Urothelium cell line (cell line): ENCODE data around the gene HMSD.
A peak's percentile ranks its signal among the peaks of the same experiment; 100 is the strongest.

Experiments used
- DNase-seq: peaks from one replicate; pipeline ENCODE4 v3.0.0; 2011; ENCODE audit warnings: low spot score, mixed read lengths
- FAIRE-seq: peaks from 2 replicates; lab custom pipeline; 2011; peaks lifted over from hg19 to GRCh38; lab: Jason Lieb, UNC

Gene HMSD

DNA sequence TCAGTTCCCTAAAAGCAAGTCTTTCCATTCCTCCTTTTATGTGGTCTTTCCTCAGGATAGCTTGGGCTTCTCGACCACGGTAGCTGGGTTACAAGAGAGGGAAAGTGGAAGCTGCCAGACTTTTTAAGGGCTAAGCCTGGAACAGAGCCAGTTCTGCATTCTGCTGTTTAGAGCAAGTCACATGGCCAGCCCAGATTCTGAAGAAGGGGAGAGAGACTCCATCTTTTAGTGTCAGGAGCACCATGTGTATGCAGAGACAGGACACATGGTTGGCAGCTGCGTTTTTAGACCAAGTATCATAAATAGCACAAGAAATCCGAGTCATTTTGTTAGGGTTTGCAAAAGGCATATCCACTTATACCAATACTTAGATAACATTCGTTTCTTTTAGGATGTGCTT lies 4.7 kb downstream of the HMSD start:
- FAIRE-seq: no peak
- no peak for DNase-seq

DNA sequence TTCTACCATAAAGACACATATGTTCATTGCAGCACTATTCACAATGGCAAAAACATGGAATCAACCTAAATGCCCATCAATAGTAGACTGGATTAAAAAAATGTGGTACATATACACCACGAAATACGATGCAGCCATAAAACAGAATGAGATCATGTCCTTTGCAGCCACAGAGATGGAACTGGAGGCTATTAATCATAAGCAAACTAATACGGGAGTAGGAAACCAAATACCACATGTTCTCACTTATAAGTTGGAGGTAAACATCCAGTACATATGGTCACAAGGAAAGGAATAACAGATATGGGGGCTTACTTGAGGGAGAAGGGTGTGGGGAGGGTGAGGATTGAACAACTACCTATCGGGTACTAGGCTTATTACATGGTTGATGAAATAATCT lies 7.7 kb downstream of the HMSD start:
- FAIRE-seq: no peak

DNA sequence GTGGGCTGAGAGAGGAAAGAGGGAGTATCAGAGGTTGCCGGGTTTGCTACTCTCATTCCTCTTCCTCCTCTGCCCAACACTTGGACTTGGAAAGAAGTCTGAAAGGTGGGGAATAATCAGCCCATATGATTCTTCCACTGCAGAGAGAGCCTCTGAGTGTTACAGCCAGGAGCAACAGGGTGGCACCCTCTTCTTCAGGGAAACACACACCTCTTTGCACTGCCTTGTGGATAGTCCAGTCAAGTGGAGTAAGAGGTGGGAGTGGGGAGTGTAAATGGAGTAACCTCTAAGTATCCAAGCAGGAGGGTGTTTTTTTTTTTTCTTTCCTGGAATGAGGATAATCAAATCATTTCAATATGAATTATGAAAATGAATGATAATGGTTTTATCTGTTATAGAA lies 11.8 kb downstream of the HMSD start:
- FAIRE-seq (no peak), DNase-seq (no peak)

More for the DNA sequence above, 7.7 kb downstream of the HMSD start:
- no peak for DNase-seq

DNA sequence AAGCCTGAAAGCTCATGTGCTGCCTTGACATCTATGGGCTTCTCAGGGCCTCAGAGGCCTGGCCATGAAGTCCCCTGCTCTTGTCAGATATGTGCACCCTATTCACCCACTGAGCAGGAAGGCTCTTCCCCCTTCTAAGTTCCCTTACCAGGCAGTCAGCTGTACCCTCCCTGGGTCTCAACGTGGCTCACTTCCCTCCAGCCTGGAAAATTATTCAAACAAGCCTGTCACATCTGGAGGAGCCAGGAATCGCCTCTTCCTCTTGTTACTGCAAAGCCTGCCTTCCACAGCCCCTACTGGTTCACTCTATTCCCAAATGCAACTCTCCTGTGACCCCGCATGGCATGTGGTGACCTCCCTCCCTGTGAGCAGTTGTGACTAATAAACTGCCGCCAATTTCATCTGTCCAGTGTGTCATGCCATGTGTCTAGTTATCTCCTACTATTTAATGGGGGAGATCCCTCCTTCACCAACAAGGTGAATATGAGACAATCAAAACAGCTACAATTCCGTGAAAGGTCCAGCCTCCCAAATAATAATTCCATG lies 12.4 kb downstream of the HMSD start:
- no peak for DNase-seq
- FAIRE-seq: no peak

DNA sequence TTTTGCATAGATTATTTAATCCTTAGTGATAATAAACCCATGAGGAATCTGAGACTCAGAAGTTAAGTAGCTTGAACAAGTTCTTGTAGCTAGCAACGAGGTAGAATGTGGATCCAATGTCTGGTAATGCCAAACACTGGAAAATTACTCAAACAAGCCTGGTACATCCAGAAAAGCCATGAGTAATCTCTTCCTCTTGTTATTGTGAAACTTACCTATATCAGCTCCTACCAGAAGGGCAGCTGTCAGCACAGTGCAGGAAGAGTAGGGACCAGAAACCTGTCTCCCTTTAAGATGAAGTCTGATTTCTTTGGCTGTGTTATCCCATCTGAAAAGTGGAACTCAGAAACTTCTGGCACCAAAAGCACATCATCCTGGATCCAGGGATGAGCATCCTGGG lies 13.0 kb downstream of the HMSD start:
- FAIRE-seq: no peak
- DNase-seq: no peak

DNA sequence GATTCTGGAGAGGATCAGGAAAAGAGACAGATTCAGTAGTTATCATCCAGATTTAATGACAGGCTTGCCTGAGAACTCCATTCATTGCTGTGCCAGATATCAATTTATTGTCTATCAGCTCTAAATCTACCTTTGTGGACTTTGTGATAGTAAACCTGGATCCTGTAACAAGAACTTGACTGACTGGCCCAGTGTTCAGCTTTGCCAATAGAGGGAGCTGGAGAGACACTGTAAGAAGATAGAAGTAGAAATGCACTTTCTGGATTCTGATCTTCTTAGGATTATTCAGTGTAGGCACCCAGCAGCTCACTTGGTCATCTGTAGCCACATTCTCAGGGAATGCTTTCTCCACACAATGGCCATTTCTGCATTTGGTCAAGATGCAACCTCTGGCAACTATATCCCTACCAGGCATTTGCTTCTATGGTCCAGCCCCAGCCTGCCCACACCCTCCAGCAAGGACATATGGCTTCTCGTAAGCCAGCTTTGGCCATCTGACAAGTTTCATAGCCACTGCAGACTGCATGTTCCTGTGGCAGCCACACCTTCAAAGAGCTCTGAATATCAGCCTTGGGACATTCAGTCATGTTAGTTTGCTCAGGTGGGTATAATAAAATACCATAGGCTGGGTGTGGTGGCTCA lies 14.6 kb downstream of the HMSD start:
- DNase-seq: peak; percentile 13
- no peak for FAIRE-seq

DNA sequence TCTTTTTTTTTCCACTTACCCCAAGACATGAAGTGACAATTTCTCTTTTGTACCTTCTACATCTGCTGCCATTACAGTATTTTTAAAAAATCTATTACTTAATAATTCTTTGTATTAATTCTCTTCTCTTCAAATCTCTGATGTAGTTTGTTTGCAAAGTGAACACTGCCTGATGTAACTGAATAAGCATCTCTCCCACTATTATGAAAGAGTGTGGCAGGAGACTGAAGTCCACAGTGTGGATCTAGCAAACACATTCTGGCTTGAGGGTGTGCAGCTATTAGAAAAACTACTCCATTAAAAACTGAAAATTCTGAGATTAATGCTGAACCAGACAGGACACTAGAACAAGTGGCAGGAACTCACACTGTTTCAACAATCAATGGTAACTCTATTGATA lies 15.8 kb downstream of the HMSD start:
- DNase-seq (no peak), FAIRE-seq (no peak)

DNA sequence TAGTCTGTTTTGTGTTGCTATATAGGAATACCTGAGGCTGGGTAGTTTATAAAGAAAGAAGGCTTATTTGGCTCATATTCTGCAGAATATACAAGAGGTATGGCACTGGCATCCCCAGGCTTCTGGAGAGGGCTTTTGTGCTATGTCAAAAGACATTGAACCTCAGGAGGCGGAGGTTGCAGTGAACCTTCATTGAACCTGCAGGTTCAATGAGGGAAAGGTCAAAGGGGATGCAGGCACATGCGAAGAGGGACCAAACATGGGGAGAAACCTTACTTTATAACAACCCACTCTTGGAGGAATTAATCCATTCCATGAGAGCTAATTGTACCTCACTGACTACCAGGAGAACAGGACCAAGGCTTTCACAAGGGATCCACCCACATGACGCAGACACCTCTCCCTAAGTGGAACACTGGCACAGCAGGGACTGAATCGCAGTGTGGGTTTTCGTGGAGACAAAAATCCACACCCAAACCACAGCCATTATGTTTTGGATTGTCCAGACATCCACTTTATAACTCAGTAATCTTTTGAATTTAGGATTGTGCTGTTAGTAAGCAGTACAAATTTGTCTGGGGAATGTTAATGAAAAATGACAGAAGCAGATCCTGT lies 16.7 kb downstream of the HMSD start:
- DNase-seq: no peak
- no peak for FAIRE-seq

DNA sequence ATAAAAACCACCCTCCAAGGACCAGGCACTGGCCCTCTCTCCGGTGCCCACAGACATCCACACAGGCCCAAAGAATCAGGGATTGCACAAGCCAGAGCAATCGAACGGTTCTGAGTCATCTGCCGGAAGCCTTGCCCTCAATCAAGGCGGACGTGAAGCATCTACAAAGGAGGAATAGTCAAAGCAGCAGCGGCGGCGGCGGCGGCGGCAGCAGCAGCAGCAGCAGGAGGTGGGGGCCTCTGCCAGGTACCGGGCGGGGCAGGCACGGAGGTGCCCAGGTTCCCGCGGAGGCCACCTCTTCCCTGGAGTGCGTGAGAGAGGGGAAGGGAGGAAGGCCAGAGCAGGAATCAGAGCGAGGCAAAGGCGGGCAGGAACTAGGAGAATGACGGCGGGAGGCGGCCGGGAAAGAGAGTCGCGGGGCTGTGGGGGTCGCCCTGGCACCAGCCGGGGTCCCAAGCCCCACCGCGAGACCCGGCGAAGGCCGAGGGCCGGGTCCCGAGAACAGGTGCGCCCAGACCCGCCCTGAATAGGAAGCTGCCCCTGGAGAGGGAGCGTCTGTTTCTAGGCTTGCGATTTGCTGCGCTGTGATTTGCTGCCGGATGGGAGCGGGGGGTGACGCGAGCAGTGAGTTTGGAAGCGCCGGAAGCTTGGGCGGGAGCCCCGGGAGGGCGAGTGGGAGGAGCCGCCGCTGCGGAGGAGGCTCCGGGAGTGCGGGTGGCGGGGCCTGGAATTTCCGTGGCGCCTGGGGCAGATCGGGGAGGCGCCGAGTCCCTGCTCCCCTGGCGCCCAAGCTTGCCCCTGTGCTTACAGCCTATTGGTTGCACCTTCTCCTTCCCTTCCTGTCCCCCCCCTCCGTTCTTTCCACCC lies 21.1 kb downstream of the HMSD start, which contains the start of gene SERPINB8:
Gene SERPINB8, plus strand, starts transcription at position 140 of the 867 bp plus-strand sequence. CDS start 8,228 bp downstream, outside the sequence.
- FAIRE-seq (no peak), DNase-seq (peak; percentile 87)

DNA sequence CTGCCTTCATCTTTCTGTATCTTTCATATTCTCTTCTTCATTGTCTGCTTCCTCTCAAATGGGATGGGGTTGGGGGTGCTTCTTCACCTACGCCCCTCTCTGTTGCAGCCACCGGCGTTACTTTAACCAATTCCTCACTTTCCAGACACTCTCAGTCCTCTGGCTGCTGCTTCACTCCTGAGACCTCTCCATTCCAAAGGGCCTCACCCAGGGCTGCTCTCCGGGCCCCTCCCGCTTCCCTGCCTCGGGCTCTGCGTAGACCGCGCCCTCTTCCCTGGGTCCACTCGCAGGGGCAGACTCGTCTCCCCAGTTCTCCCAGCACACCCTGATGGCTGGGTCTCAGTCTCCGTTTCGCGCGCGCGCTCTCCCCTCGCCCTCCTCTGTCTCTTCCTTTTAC lies 21.7 kb downstream of the HMSD start:
- DNase-seq (peak; percentile 51), FAIRE-seq (no peak)

DNA sequence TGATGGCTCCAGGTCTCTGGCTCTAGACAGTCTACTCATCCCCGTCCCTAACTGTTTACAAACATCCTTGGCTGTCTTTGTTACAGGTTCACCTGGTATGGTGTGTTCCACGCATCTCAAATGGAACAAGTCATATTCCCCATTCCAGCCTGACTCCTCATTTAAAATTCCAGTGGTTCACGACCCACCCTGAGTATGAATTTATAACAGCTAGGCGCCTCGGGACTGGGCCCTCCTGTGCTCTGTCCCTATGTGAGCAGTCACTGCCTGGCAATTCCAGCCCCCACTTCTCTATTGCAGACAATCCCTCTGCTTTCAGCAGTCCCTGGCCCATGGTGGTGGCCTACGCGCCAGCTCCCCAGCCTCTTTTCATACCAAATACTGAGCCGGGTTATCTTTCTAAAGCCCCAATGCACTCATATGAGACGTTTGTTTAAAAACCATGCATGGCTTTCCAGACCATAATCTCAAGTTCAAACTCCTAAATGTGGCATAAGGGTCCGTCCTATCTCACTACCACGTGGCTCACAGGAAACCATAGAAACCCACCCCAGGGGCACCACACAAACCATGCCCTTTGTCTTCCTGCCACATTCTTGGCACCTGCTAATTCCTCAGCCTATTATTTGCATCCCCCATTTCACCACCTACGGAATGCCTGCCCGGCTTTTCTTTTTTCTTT lies 22.4 kb downstream of the HMSD start:
- FAIRE-seq (no peak), DNase-seq (no peak)

DNA sequence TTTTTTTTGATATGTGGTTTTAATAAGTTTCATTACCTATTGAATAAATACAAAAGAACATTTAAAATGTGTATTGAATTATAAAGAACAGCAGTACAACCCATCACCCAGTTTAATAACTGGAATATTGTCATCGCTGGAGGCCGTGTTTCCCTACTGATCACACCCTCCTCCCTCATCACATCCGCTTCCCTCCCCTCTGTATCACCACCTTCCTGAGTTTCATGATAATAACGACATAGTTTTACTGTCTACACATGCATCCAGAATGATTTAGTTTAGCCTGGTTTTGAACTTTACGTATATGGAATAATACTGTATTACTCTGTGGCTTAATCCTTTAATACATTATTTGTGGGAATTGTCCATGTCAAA lies 22.9 kb downstream of the HMSD start:
- no peak for DNase-seq
- FAIRE-seq: no peak

DNA sequence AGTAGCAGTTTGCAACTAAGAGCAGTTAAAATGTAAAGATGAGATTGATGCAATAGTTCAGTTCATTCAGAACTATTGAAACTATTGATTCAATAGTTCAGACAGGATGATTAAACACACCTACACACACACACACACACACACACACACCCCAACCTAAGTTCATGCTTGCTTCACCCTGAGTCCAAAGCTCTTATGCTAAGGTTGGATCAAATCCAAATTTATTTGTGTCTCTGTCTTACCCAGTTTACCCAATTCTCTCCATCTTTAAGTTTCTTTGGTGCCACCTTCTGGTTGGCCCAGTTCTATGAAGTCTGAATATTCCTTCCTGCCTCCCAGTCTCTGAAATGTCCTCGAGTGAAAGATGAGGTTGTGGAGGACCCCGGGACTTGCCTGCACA lies 25.9 kb downstream of the HMSD start:
- DNase-seq: peak; percentile 7

DNA sequence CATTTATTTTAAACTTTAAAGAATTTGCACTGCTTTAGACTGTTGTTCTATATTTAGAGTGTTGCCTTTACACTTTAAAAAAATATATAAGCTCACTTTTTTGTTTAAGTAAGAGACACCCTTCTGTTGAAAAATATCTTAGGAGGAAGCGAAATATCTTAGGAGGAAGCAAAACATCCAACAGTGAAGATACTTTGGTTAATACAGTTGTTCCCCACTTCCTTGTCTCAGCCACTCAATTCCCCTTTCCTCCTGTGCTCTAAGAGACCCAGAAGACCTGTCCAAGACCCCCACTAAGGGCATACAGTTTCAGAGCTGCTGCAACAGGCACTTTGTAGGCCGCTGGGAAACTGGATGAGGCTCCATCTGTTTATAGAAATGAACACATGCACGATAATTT lies 26.5 kb downstream of the HMSD start:
- FAIRE-seq (no peak), DNase-seq (no peak)

More for the DNA sequence above, 25.9 kb downstream of the HMSD start:
- FAIRE-seq: no peak

DNA sequence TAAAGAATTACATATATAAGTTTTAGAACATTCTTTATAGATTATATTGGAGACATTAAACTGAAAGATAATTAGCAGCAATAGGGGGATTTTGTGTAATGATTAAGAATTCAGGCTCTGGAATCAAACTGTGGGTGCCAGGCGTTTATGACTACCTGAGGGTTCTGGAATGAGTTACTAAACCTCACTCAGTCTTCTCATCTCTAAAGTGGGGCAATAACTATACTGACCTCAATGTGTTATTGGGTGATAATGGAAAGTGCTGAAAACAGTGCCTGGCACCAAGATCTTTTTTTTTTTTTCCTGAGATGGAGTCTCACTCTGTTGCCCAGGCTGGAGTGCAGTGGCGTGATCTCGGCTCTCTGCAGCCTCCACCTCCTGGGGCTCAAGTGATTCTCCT lies 27.9 kb downstream of the HMSD start:
- DNase-seq: no peak
- no peak for FAIRE-seq

DNA sequence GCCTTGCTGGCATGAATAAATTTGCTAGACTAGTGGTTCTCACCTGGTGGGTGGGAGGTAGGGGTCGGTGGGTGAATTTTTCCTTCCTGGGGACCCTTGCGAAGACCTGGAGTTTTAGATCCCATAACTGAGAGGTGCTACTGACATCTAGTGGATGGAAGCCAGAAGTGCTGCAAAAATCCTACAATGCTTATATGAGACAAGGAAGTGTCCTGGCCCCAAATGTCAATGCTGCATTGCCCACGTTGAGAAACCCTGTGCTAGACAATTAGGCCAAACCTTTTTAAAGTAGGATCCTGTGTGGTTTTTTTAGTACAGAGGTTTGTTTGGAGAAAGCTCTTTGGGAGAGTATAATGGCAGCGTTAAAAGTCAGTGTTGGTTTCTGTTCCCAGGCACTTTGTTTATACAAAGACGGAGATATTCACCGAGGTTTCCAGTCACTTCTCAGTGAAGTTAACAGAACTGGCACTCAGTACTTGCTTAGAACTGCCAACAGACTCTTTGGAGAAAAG lies 30.4 kb downstream of the HMSD start:
- FAIRE-seq (no peak), DNase-seq (peak; percentile 49)

DNA sequence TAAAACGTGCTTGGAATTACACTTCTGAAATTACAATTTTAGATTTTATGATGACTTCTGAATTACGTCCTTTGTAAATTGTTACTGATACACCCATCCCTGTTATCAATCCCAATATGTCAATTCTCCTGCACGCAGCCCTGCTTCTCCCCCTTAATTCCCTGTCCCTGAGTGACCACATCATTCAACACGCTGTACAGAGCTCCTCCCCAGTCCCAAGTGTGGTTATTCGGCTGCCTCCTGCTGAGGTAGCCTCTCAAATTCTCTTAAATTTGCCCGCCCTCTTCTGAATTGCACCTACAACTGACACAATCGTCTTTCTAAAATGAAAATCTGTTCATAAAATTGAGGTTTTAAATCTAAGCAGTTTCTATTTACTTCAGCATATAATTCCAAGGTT lies 30.9 kb downstream of the HMSD start:
- no peak for FAIRE-seq
- DNase-seq: no peak

DNA sequence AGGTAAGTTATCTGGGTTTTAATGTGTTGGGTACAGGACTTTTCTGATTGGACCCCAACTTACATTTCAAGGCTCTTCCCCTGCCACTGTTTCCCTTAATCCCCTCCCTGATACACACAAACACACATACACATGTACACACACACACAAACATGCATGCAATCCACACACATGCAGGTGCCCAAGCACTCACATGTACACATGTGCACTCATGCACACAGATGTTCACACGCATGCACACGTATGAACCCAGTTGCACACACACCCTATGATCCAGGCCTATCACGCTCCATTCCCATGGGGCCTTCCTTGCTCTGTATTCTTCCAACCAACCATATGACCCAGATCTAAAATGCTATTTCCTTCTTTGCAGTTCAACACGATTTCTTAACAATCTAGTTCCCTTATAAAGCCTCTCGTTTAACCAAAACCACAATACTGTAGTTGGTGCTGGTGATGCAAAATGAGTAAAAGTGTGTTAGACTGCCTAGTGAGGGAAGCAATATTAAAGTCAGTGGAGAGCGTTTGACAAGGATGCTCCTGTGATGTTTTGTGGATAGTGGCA lies 31.9 kb downstream of the HMSD start:
- peak; percentile 44 for FAIRE-seq

DNA sequence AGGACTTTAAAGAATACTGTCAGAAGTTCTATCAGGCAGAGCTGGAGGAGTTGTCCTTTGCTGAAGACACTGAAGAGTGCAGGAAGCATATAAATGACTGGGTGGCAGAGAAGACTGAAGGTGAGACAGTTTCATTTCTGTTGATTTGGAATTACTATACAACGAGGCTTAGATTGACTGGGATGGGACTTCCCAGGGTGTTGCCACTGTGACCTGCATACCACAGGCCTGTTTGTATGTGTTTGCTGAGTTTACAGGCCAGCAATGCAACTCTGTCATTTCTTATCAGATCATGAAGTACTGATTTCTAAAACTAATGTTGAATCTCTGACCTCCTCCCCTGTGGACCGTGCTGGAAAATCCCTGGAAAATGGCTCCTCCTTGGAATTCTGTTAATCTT lies 32.6 kb downstream of the HMSD start:
- no peak for DNase-seq
- no peak for FAIRE-seq

More for the DNA sequence above, 31.9 kb downstream of the HMSD start:
- DNase-seq: no peak

DNA sequence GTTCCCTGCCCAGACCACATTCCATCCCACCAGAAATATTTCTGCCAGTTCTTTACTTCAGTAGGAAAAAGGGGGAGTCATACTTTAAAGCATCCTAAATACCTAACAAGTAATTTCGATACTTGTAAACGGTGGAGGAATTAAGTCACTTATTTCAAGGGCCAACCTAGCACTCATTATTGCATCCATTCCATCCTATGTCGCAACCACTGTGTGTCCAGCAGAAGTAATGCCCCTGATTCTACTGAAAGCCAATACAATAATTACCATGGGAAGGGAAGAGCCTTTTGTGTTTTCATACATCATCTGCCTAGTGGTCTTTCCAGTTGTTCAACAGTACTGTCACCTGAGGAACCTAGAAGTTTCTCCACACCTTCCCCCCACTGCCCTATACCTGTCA lies 33.3 kb downstream of the HMSD start:
- DNase-seq: no peak
- no peak for FAIRE-seq
